H9 (cell line): ENCODE measurements around the gene HSPB3. TPM values are rescaled to one million over a fixed set of nuclear protein-coding genes. Genes with fewer than 3 reads are reported as not detected.
"Not testable (repeated sequence)": the region's sequence is repeated elsewhere in the genome, so short reads cannot be mapped to it uniquely, and the experiment has no call there.

Experiments used
- DNase-seq: peaks from one replicate; pipeline ENCODE4 v3.0.0-alpha.2; 2017
- H2AFZ ChIP-seq: one replicate; pipeline ENCODE4 v1.6.1; 2013; ENCODE audit warnings: mild to moderate bottlenecking, low read length, control low read depth, moderate library complexity
- H2AK5ac ChIP-seq: 2 replicates; pipeline ENCODE4 v1.6.1; 2013; ENCODE audit warnings: low read length, control low read depth, mixed read lengths; ENCODE audit not compliant: insufficient read length
- H2BK120ac ChIP-seq: one replicate; pipeline ENCODE4 v1.6.1; 2013; ENCODE audit warnings: low read depth, mild to moderate bottlenecking, low read length, control low read depth, inconsistent platforms; ENCODE audit not compliant: poor library complexity, severe bottlenecking
- H2BK12ac ChIP-seq: 2 replicates; pipeline ENCODE4 v1.6.1; 2013; ENCODE audit warnings: low read length, control low read depth, mixed read lengths, low read depth; ENCODE audit not compliant: insufficient read length
- H2BK15ac ChIP-seq: 2 replicates; pipeline ENCODE4 v1.6.1; 2013; ENCODE audit warnings: low read depth, low read length, control low read depth
- H2BK20ac ChIP-seq: one replicate; pipeline ENCODE4 v1.6.1; 2013; ENCODE audit warnings: low read depth, mild to moderate bottlenecking, low read length, control low read depth, inconsistent platforms; ENCODE audit not compliant: poor library complexity, severe bottlenecking
- H2BK5ac ChIP-seq: 2 replicates; pipeline ENCODE4 v1.6.1; 2013; ENCODE audit warnings: low read length, control low read depth, mixed read lengths; ENCODE audit not compliant: insufficient read length
- H3K14ac ChIP-seq: 2 replicates; pipeline ENCODE4 v1.6.1; 2013; ENCODE audit warnings: low read length, control low read depth; ENCODE audit not compliant: insufficient read depth
- H3K18ac ChIP-seq: 2 replicates; pipeline ENCODE4 v1.6.1; 2013; ENCODE audit warnings: low read depth, mild to moderate bottlenecking, mixed read lengths, low read length, control low read depth; ENCODE audit not compliant: insufficient read length
- H3K23ac ChIP-seq: 2 replicates; pipeline ENCODE4 v1.6.1; 2013; ENCODE audit warnings: low read length, control low read depth, mixed read lengths, low read depth; ENCODE audit not compliant: insufficient read length
- H3K23me2 ChIP-seq: 2 replicates; pipeline ENCODE4 v1.6.1; 2013; ENCODE audit warnings: low read depth, mild to moderate bottlenecking, mixed read lengths, low read length, control low read depth; ENCODE audit not compliant: insufficient read length, poor library complexity, severe bottlenecking
- H3K27ac ChIP-seq: 2 replicates; pipeline ENCODE4 v1.5.1; 2013; ENCODE audit warnings: low read length, control low read depth, mixed read lengths, low read depth; ENCODE audit not compliant: insufficient read length
- H3K27me3 ChIP-seq: 2 replicates; pipeline ENCODE4 v1.6.1; 2013; ENCODE audit warnings: low read length, control low read depth, inconsistent platforms; ENCODE audit not compliant: insufficient read depth
- H3K4ac ChIP-seq: 2 replicates; pipeline ENCODE4 v1.6.1; 2013; ENCODE audit warnings: low read depth, mild to moderate bottlenecking, control low read depth, inconsistent platforms, low read length, moderate library complexity
- H3K4me1 ChIP-seq: 2 replicates; pipeline ENCODE4 v1.6.1; 2013; ENCODE audit warnings: low read length, control low read depth, inconsistent platforms; ENCODE audit not compliant: insufficient read depth
- H3K4me2 ChIP-seq: 2 replicates; pipeline ENCODE4 v1.6.1; 2013; ENCODE audit warnings: low read length, control low read depth, mixed read lengths; ENCODE audit not compliant: insufficient read length, insufficient read depth
- H3K56ac ChIP-seq: 2 replicates; pipeline ENCODE4 v1.6.1; 2013; ENCODE audit warnings: low read depth, mild to moderate bottlenecking, mixed read lengths, low read length, control low read depth; ENCODE audit not compliant: insufficient read length
- H3K79me1 ChIP-seq: 2 replicates; pipeline ENCODE4 v1.6.1; 2013; ENCODE audit warnings: low read depth, mild to moderate bottlenecking, moderate library complexity, low read length, control low read depth, inconsistent platforms; ENCODE audit not compliant: insufficient read depth, poor library complexity, severe bottlenecking
- H3K79me2 ChIP-seq: 2 replicates; pipeline ENCODE4 v1.6.1; 2013; ENCODE audit warnings: low read length, control low read depth, inconsistent platforms; ENCODE audit not compliant: insufficient read depth
- H3K9ac ChIP-seq: 2 replicates; pipeline ENCODE4 v1.6.1; 2013; ENCODE audit warnings: low read length, control low read depth, mixed read lengths; ENCODE audit not compliant: insufficient read length; ENCODE audit errors: extremely low read depth
- H3K9me3 ChIP-seq: one replicate; pipeline ENCODE4 v1.6.1; 2013; ENCODE audit warnings: low read depth, low read length, inconsistent platforms; ENCODE audit not compliant: control insufficient read depth
- H3T11ph ChIP-seq: one replicate; pipeline ENCODE4 v1.6.1; 2013; ENCODE audit warnings: mild to moderate bottlenecking, low read length, control low read depth, inconsistent platforms
- H4K20me1 ChIP-seq: one replicate; pipeline ENCODE4 v1.6.1; 2013; ENCODE audit not compliant: control insufficient read depth, insufficient read length, insufficient read depth
- H4K5ac ChIP-seq: 2 replicates; pipeline ENCODE4 v1.6.1; 2013; ENCODE audit warnings: low read depth, mild to moderate bottlenecking, mixed read lengths, low read length, control low read depth; ENCODE audit not compliant: insufficient read length
- H4K8ac ChIP-seq: replicated peaks from 2 replicates; pipeline ENCODE4 v1.6.1; 2013; ENCODE audit warnings: low read length, control low read depth, mixed read lengths, low read depth; ENCODE audit not compliant: insufficient read length
- H4K91ac ChIP-seq: 2 replicates; pipeline ENCODE4 v1.6.1; 2013; ENCODE audit warnings: low read depth, mild to moderate bottlenecking, moderate library complexity, mixed read lengths, low read length, control low read depth; ENCODE audit not compliant: insufficient read length
- H3K27ac Mint-ChIP-seq, 3 experiments: 2 replicates in 2 of 3; 3 replicates in 1 of 3; pipeline ENCODE4 v1.8.0; 2020 to 2021; ENCODE audit warnings: mixed read lengths in 3 of 3, mild to moderate bottlenecking in 1 of 3, moderate library complexity in 1 of 3
- H3K27me3 Mint-ChIP-seq: 2 replicates; pipeline ENCODE4 v1.8.0; 2021; ENCODE audit warnings: low read depth, mild to moderate bottlenecking, moderate library complexity, mixed read lengths
- H3K36me3 Mint-ChIP-seq, 3 experiments: 2 replicates in 2 of 3; 3 replicates in 1 of 3; pipeline ENCODE4 v1.8.0; 2020 to 2021; ENCODE audit warnings: low read depth in 3 of 3, mixed read lengths in 3 of 3; ENCODE audit not compliant: insufficient read depth in 1 of 3
- H3K4me1 Mint-ChIP-seq, 2 experiments: 2 replicates each; pipeline ENCODE4 v1.8.0; 2020; ENCODE audit warnings: mixed read lengths in 2 of 2
- H3K4me3 Mint-ChIP-seq, 2 experiments: 2 replicates in 1 of 2; 3 replicates in 1 of 2; pipeline ENCODE4 v1.8.0; 2020 to 2021; ENCODE audit warnings: mild to moderate bottlenecking in 2 of 2, mixed read lengths in 2 of 2, moderate library complexity in 1 of 2
- H3K9me3 Mint-ChIP-seq, 2 experiments: 2 replicates in 1 of 2; 3 replicates in 1 of 2; pipeline ENCODE4 v1.8.0; 2020; ENCODE audit warnings: mild to moderate bottlenecking in 2 of 2, mixed read lengths in 2 of 2, moderate library complexity in 1 of 2
- CTCF ChIP-seq: fragments of 200-600 bp; sonication (generic); conservative IDR thresholded peaks from 3 replicates; pipeline ENCODE4 v1.8.0; 2021; ENCODE audit warnings: antibody characterized with exemption, mild to moderate bottlenecking
- WGBS: extraction: QIAGEN DNeasy Blood & Tissue Kit; methylation state at CpG from one replicate; pipeline ENCODE4 v1.1.7; 2013; ENCODE audit warnings: missing lambda C conversion rate, low lambda C conversion rate, mixed read lengths; ENCODE audit not compliant: insufficient read length; ENCODE audit errors: extremely low coverage; 5-methylcytosine and 5-hydroxymethylcytosine counted together
- total RNA-seq: library from RNA; stranded (reverse); gene quantifications from 2 replicates; pipeline ENCODE4 v1.2.1, GENCODE V29; 2021

The HSPB3 gene
- total RNA-seq, 1 experiment from 2014 or later = not detected

GRCh38 chr5:54426209-54426608, 29.3 kb upstream of the HSPB3 start:
- Histone ChIP-seq H3K79me2 (no peaks in the 10 kb centered on the region), H3K4me2 (no peak overlapping the region), H3K79me1 (no peaks in the 10 kb centered on the region), H2AK5ac (no peak overlapping the region), H3K9ac (no peak overlapping the region), H4K8ac (no peak overlapping the region), H4K20me1 (no peaks in the 10 kb centered on the region), H4K91ac (no peak overlapping the region), H3K23me2 (no peaks in the 10 kb centered on the region), H3K23ac (no peak overlapping the region), H4K5ac (no peak overlapping the region), H3K4ac (no peak overlapping the region), H3K18ac (no peak overlapping the region), H2BK15ac (no peak overlapping the region), H3K56ac (no peak overlapping the region), H3K14ac (no peak overlapping the region), H2AFZ (no peak overlapping the region), H2BK20ac (no peak overlapping the region), H2BK5ac (no peak overlapping the region), H2BK120ac (no peak overlapping the region), H3K27me3 (no peaks in the 10 kb centered on the region), H3K27ac (no peak overlapping the region), H3K4me1 (no peaks in the 10 kb centered on the region), H3T11ph (no peak overlapping the region), H3K9me3 (no peaks in the 10 kb centered on the region), H2BK12ac (no peak overlapping the region)
- Mint-ChIP-seq H3K4me3 (no peak overlapping the region), H3K9me3 (peaks cover 3% of the 10 kb centered on the region in 2 experiments; a peak in 1 of 5 replicates), H3K27me3 (no peaks in the 10 kb centered on the region), H3K4me1 (no peaks in the 10 kb centered on the region), H3K36me3 (no peaks in the 10 kb centered on the region), H3K27ac (no peak overlapping the region)
- no CpG with 5 or more reads among the region's 1 CpG for WGBS
- no peak for TF ChIP-seq CTCF
- no peak for DNase-seq

- not testable (repeated sequence) for H3K4me1 Mint-ChIP-seq, H2BK120ac ChIP-seq, H4K8ac ChIP-seq, H3K4me1 ChIP-seq, H2BK12ac ChIP-seq, H2BK15ac ChIP-seq, H3K4ac ChIP-seq, H3K14ac ChIP-seq, H3K27me3 ChIP-seq, H3K23ac ChIP-seq, DNase-seq, H3K9ac ChIP-seq, H2AK5ac ChIP-seq, H4K5ac ChIP-seq, H2AFZ ChIP-seq, H3K27me3 Mint-ChIP-seq, H3K9me3 Mint-ChIP-seq, H3K4me3 Mint-ChIP-seq, H3K4me2 ChIP-seq, H3K18ac ChIP-seq, H3K36me3 Mint-ChIP-seq, H3K9me3 ChIP-seq, H3K56ac ChIP-seq, H3K27ac ChIP-seq, H3K79me1 ChIP-seq, H2BK5ac ChIP-seq, H4K20me1 ChIP-seq, H3T11ph ChIP-seq, H3K79me2 ChIP-seq, H3K23me2 ChIP-seq, H2BK20ac ChIP-seq, H3K27ac Mint-ChIP-seq, H4K91ac ChIP-seq
- no CpG with 5 or more reads among the region's 2 CpGs for WGBS
Measured at GRCh38 chr5:54434650-54435049, 20.8 kb upstream of the HSPB3 start.
